B cell (primary cell): ENCODE results near the gene EPHB4. TPM values are rescaled to one million over a fixed set of nuclear protein-coding genes. Genes with fewer than 3 reads are reported as not detected.

ENCODE experiments used
- ATAC-seq: fragments of 200-7000 bp; cut with Tn5 transposase; one replicate; pipeline ENCODE4 v1.10.0; 2021; ENCODE audit warnings: low read depth, mild to moderate bottlenecking, moderate number of reproducible peaks, moderate library complexity
- CTCF ChIA-PET: fragments of 350-600 bp; sonication (Branson Sonifier 250); formaldehyde crosslinking; loops from one replicate; lab custom pipeline; 2021; ENCODE audit warnings: antibody characterized with exemption, inconsistent platforms; lab: Charles Lee
- POLR2A ChIA-PET: fragments of 350-600 bp; sonication (Branson Sonifier 250); formaldehyde crosslinking; loops from one replicate; lab custom pipeline; 2021; ENCODE audit warnings: antibody characterized with exemption; lab: Charles Lee
- DNase-seq: peaks from one replicate; pipeline ENCODE4 v3.0.0; 2013
- H2AFZ ChIP-seq: 2 replicates; pipeline ENCODE4 v1.6.1; 2012; ENCODE audit warnings: mild to moderate bottlenecking, low read depth, low read length; ENCODE audit not compliant: insufficient read depth, poor library complexity, severe bottlenecking
- H3K27ac ChIP-seq, 2 donors: 1 replicate in 1 of 2; 2 replicates in 1 of 2; pipeline ENCODE4 v1.5.1; 2012 to 2013; ENCODE audit warnings: low read length in 2 of 2, mild to moderate bottlenecking in 2 of 2, moderate library complexity in 1 of 2
- H3K27me3 ChIP-seq, 4 experiments: fragments of 200-600 bp in 1 of 4; sonication (generic) in 1 of 4; replicated peaks in 1 of 4; 1 replicate in 2 of 4; 2 replicates in 2 of 4; pipeline versions ENCODE4 v1.6.1 to v1.7.0; 2013 to 2016; ENCODE audit warnings: low read length in 3 of 4, mild to moderate bottlenecking in 2 of 4, mixed read lengths in 1 of 4, moderate library complexity in 1 of 4; ENCODE audit not compliant: insufficient read depth in 4 of 4, control insufficient read depth in 3 of 4; ENCODE audit errors: control extremely low read depth in 1 of 4
- H3K36me3 ChIP-seq, 2 experiments: replicated peaks in 1 of 2; 1 replicate in 1 of 2; 2 replicates in 1 of 2; pipeline versions ENCODE4 v1.6.1 to v1.7.1; 2013; ENCODE audit warnings: low read length in 1 of 2; ENCODE audit not compliant: insufficient read depth in 2 of 2, control insufficient read depth in 1 of 2; ENCODE audit errors: control extremely low read depth in 1 of 2, extremely low read depth in 1 of 2
- H3K4me1 ChIP-seq, 2 donors: fragments of 200-600 bp in 1 of 2; sonication (generic) in 1 of 2; 1 replicate in 1 of 2; 2 replicates in 1 of 2; pipeline versions ENCODE4 v1.5.1 to v1.6.1; 2013 to 2017; ENCODE audit warnings: low read length in 2 of 2; ENCODE audit not compliant: control insufficient read depth in 2 of 2, insufficient read depth in 2 of 2
- H3K4me2 ChIP-seq: replicated peaks from 2 replicates; pipeline ENCODE3; 2012; ENCODE audit warnings: mild to moderate bottlenecking, low read depth, low read length; ENCODE audit not compliant: poor library complexity, severe bottlenecking
- H3K4me3 ChIP-seq, 5 experiments: fragments of 200-600 bp in 1 of 5; sonication (generic) in 1 of 5; 1 replicate in 3 of 5; 2 replicates in 2 of 5; pipeline versions ENCODE4 v1.5.1 to v1.7.0; 2011 to 2016; ENCODE audit warnings: low read length in 4 of 5, mild to moderate bottlenecking in 4 of 5, low read depth in 2 of 5, control low read depth in 1 of 5, moderate library complexity in 1 of 5; ENCODE audit not compliant: insufficient read depth in 1 of 5; ENCODE audit errors: control extremely low read depth in 1 of 5, extremely low read depth in 1 of 5
- H3K79me2 ChIP-seq: fragments of 200-600 bp; sonication (generic); one replicate; pipeline ENCODE4 v1.6.0; 2016; ENCODE audit warnings: low read length; ENCODE audit not compliant: control insufficient read depth, insufficient read depth
- H3K9ac ChIP-seq: fragments of 200-600 bp; sonication (generic); 2 replicates; pipeline ENCODE4 v1.6.1; 2017; ENCODE audit warnings: mild to moderate bottlenecking, low read length, moderate library complexity
- H3K9me3 ChIP-seq, 3 donors: one replicate each; pipeline versions ENCODE4 v1.6.1 to v1.7.1; 2013; ENCODE audit warnings: low read length in 2 of 3; ENCODE audit not compliant: control insufficient read depth in 2 of 3, insufficient read depth in 1 of 3; ENCODE audit errors: control extremely low read depth in 1 of 3
- H4K20me1 ChIP-seq: 2 replicates; pipeline ENCODE4 v1.6.0; 2012; ENCODE audit warnings: mild to moderate bottlenecking, low read length; ENCODE audit not compliant: insufficient read depth, control insufficient read depth, poor library complexity, severe bottlenecking
- H3K27ac Mint-ChIP-seq: one replicate; pipeline ENCODE4 v1.8.0; 2021; ENCODE audit warnings: mixed read lengths
- H3K27me3 Mint-ChIP-seq: one replicate; pipeline ENCODE4 v1.8.0; 2021; ENCODE audit warnings: mixed read lengths
- H3K4me1 Mint-ChIP-seq: one replicate; pipeline ENCODE4 v1.8.0; 2021; ENCODE audit warnings: mixed read lengths
- H3K4me3 Mint-ChIP-seq: one replicate; pipeline ENCODE4 v1.8.0; 2021; ENCODE audit warnings: mixed read lengths
- H3K9me3 Mint-ChIP-seq: one replicate; pipeline ENCODE4 v1.8.0; 2022; ENCODE audit warnings: mixed read lengths; ENCODE audit not compliant: insufficient read depth
- EZH2 ChIP-seq: IDR thresholded peaks from 2 replicates; pipeline ENCODE4 v1.6.1; 2012; ENCODE audit warnings: borderline replicate concordance, low read depth, mild to moderate bottlenecking, moderate library complexity, low read length; ENCODE audit not compliant: insufficient read depth, poor library complexity, severe bottlenecking
- WGBS: methylation state at CpG from one replicate; pipeline ENCODE4 v1.1.5; 2013; ENCODE audit warnings: missing lambda C conversion rate; ENCODE audit not compliant: insufficient coverage; 5-methylcytosine and 5-hydroxymethylcytosine counted together
- intact Hi-C: fragments of 100-400 bp; cut with micrococcal nuclease; formaldehyde crosslinking; loops from one replicate; pipeline ENCODE4 v1.10.0; 2022
- polyA plus RNA-seq: library from polyadenylated mRNA; depleted of rRNA; stranded (reverse); fragments of >200 nt; gene quantifications from 2 replicates; pipeline ENCODE4 v1.2.3, GENCODE V29; 2012
- total RNA-seq, 2 donors: library from RNA; stranded (reverse); fragments of 120-200 nt in 1 of 2; gene quantifications; 1 replicate in 1 of 2; 2 replicates in 1 of 2; pipeline versions ENCODE4 v1.2.3 to v1.2.4, GENCODE V29; 2013 to 2022
- TF ChIP-seq, protein P1 (sequence below): fragments of 200-600 bp; IDR thresholded peaks from one replicate; pipeline ENCODE4 v1.8.0; 2022; ENCODE audit warnings: antibody characterized with exemption, mild to moderate bottlenecking

EPHB4 gene
- total and polyA plus RNA-seq, 2 donors (not counting 1 experiment from before 2014, with no cell fraction given) = 3.9 to 12.0 TPM

DNA sequence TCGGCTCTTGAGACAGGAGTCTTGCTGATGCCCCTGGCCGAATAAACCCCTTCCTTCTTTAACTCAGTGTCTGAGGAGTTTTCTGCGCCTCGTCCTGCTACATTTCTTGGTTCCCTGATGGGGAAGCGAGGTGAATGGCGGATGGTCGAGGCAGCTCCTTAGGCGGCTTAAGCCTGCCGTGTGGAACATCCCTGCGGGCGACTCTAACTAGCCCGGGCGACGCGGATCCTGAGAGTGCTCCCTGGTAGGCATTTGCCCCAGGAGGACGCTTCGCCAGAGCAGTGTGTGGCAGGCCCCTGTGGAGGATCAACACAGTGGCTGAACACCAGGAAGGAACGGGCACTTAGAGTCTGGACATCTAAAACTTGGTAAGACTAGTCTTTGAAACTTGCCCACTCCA is 12.0 kb upstream of the EPHB4 start:
- intact Hi-C loops = no loop called here
- Histone ChIP-seq H3K79me2 (no peaks in the 10 kb centered on the region), H3K27me3 (no peaks in the 10 kb centered on the region), H3K27ac (no peak overlapping the region), H4K20me1 (no peaks in the 10 kb centered on the region), H3K36me3 (no peaks in the 10 kb centered on the region), H3K9ac (no peak overlapping the region), H3K4me2 (no peak overlapping the region), H3K4me1 (peaks cover 3 to 17% of the 10 kb centered on the region in 2 donors), H3K4me3 (no peak overlapping the region), H2AFZ (no peak overlapping the region), H3K9me3 (no peaks in the 10 kb centered on the region)
- DNase-seq = no peak
- TF ChIP-seq, protein P1, sequence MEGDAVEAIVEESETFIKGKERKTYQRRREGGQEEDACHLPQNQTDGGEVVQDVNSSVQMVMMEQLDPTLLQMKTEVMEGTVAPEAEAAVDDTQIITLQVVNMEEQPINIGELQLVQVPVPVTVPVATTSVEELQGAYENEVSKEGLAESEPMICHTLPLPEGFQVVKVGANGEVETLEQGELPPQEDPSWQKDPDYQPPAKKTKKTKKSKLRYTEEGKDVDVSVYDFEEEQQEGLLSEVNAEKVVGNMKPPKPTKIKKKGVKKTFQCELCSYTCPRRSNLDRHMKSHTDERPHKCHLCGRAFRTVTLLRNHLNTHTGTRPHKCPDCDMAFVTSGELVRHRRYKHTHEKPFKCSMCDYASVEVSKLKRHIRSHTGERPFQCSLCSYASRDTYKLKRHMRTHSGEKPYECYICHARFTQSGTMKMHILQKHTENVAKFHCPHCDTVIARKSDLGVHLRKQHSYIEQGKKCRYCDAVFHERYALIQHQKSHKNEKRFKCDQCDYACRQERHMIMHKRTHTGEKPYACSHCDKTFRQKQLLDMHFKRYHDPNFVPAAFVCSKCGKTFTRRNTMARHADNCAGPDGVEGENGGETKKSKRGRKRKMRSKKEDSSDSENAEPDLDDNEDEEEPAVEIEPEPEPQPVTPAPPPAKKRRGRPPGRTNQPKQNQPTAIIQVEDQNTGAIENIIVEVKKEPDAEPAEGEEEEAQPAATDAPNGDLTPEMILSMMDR = no peak
- 99% methylated on average over 16 of the region's 18 CpGs for WGBS
- Mint-ChIP-seq H3K27me3 (no peaks in the 10 kb centered on the region), H3K9me3 (no peaks in the 10 kb centered on the region), H3K4me1 (peaks cover 14% of the 10 kb centered on the region), H3K27ac (no peak overlapping the region), H3K4me3 (no peak overlapping the region)
- CTCF ChIA-PET = interaction anchor here (0.6 kb wide), 1 partner anchor 13 kb away, joined by 3 read pairs; the partner anchor contains the start of gene SLC12A9
- POLR2A ChIA-PET = no interaction called here
- ATAC-seq = no peak

GRCh38 chr7:100837099-100837836 is 9.9 kb upstream of the EPHB4 start:
- ATAC-seq = peak; percentile 98
- Histone ChIP-seq H3K9me3 (no peaks in the 10 kb centered on the region), H3K79me2 (no peaks in the 10 kb centered on the region), H3K4me3 (peak overlapping the region; percentile 30 to 75 (median 61)), H2AFZ (peak overlapping the region; percentile 87), H4K20me1 (no peaks in the 10 kb centered on the region), H3K36me3 (no peaks in the 10 kb centered on the region), H3K9ac (peak overlapping the region; percentile 68), H3K27ac (peak overlapping the region; percentile 25 to 41), H3K4me1 (peaks cover 3 to 17% of the 10 kb centered on the region in 2 donors), H3K27me3 (no peaks in the 10 kb centered on the region), H3K4me2 (peak overlapping the region; percentile 77)
- WGBS = 3% methylated on average over 34 of the region's 37 CpGs
- ChIA-PET POLR2A (no interaction called here), CTCF (interaction anchor here (0.7 kb wide), 1 partner anchor 16 kb away, joined by 3 read pairs; no protein-coding TSS in a partner anchor)
- Mint-ChIP-seq H3K9me3 (no peaks in the 10 kb centered on the region), H3K27me3 (no peaks in the 10 kb centered on the region), H3K27ac (peak overlapping the region; percentile 86), H3K4me3 (peak overlapping the region; percentile 88), H3K4me1 (peaks cover 14% of the 10 kb centered on the region)
- TF ChIP-seq, protein P1 = no peak
- TF ChIP-seq EZH2 = no peak
- DNase-seq = peak; percentile 84
- intact Hi-C loops = loop anchor here (1.0 to 2.0 kb wide), 4 partner anchors 15 to 132 kb away; partner anchors contain the start of genes SLC12A9 and SRRT
